ENCODE measurements around the gene RAB3GAP1. TPM values are rescaled to one million over a fixed set of nuclear protein-coding genes. Genes with fewer than 3 reads are reported as not detected.

Gene RAB3GAP1
- total RNA-seq, 2 experiments from 2014 or later: 34.5 to 39.8 TPM

GRCh38 chr2:135055182-135055786, 3.2 kb downstream of the RAB3GAP1 start:
- Mint-ChIP-seq H3K4me1 (peaks cover 54% of the 10 kb centered on the region), H3K9me3 (ENCODE audit: low read depth) (no peaks in the 10 kb centered on the region), H3K36me3 (ENCODE audit: low read depth) (peaks cover 33% of the 10 kb centered on the region), H3K27me3 (no peaks in the 10 kb centered on the region), H3K4me3 (peak overlapping the region; percentile 92), H3K27ac (peak overlapping the region; percentile 64)
- CTCF ChIA-PET: interaction anchor here (1.2 kb wide), 1 partner anchor 11 kb away, joined by 6 read pairs; no protein-coding TSS in a partner anchor
- no peak for ATAC-seq
- POLR2A ChIA-PET: no interaction called here
- intact Hi-C loops (cut with DNase I, micrococcal nuclease): loop anchor here in 1 of 2 experiments (10.0 kb wide), 1 partner anchor 100 kb away; no protein-coding TSS in a partner anchor
- DNase-seq: peak; percentile 12

GRCh38 chr2:135056790-135057189, 4.7 kb downstream of the RAB3GAP1 start:
- Mint-ChIP-seq H3K27me3 (no peaks in the 10 kb centered on the region), H3K36me3 (ENCODE audit: low read depth) (peaks cover 43% of the 10 kb centered on the region), H3K4me1 (peaks cover 56% of the 10 kb centered on the region), H3K4me3 (no peak overlapping the region), H3K9me3 (ENCODE audit: low read depth) (no peaks in the 10 kb centered on the region), H3K27ac (peak overlapping the region; percentile 88)
- intact Hi-C loops (cut with DNase I, micrococcal nuclease): loop anchor here in 1 of 2 experiments (10.0 kb wide), 1 partner anchor 98 kb away; no protein-coding TSS in a partner anchor
- ATAC-seq (no peak), DNase-seq (no peak)
- POLR2A ChIA-PET: no interaction called here
- CTCF ChIA-PET: interaction anchor here (1.4 kb wide), 1 partner anchor 10 kb away, joined by 5 read pairs; no protein-coding TSS in a partner anchor

- H3K4me1 Mint-ChIP-seq: peaks cover 59% of the 10 kb centered on the region
- DNase-seq: no peak
- peaks cover 4% of the 10 kb centered on the region for H3K9me3 Mint-ChIP-seq (ENCODE audit: low read depth)
- ChIA-PET POLR2A (interaction anchor here (0.9 kb wide), 1 partner anchor 11 kb away, joined by 3 read pairs; no protein-coding TSS in a partner anchor), CTCF (interaction anchor here (0.7 to 1.3 kb wide), 3 partner anchors 8 to 697 kb away, joined by 3 read pairs; no protein-coding TSS in a partner anchor)
- no peak overlapping the region for H3K27ac Mint-ChIP-seq
- peaks cover 59% of the 10 kb centered on the region for H3K36me3 Mint-ChIP-seq (ENCODE audit: low read depth)
- no peak overlapping the region for H3K4me3 Mint-ChIP-seq
- no peak for ATAC-seq
- intact Hi-C loops (cut with DNase I, micrococcal nuclease): loop anchor here in 1 of 2 experiments (10.0 kb wide), 1 partner anchor 95 kb away; no protein-coding TSS in a partner anchor
- H3K27me3 Mint-ChIP-seq: no peaks in the 10 kb centered on the region
Observed at GRCh38 chr2:135059577-135059976, 7.5 kb downstream of the RAB3GAP1 start.

- Mint-ChIP-seq H3K4me3 (no peak overlapping the region), H3K27me3 (no peaks in the 10 kb centered on the region), H3K4me1 (peaks cover 53% of the 10 kb centered on the region), H3K36me3 (ENCODE audit: low read depth) (peaks cover 63% of the 10 kb centered on the region), H3K9me3 (ENCODE audit: low read depth) (peaks cover 6% of the 10 kb centered on the region), H3K27ac (no peak overlapping the region)
- POLR2A ChIA-PET: no interaction called here
- intact Hi-C loops (cut with DNase I, micrococcal nuclease): no loop called here
- DNase-seq: no peak
- ATAC-seq: no peak
- CTCF ChIA-PET: no interaction called here
Observed at GRCh38 chr2:135063210-135063609, 11.1 kb downstream of the RAB3GAP1 start.

- intact Hi-C loops (cut with DNase I, micrococcal nuclease): no loop called here
- ChIA-PET CTCF (interaction anchor here (0.8 kb wide), 1 partner anchor 90 kb away, joined by 3 read pairs; no protein-coding TSS in a partner anchor), POLR2A (no interaction called here)
- Mint-ChIP-seq H3K36me3 (ENCODE audit: low read depth) (peaks cover 63% of the 10 kb centered on the region), H3K4me1 (peaks cover 55% of the 10 kb centered on the region), H3K27me3 (no peaks in the 10 kb centered on the region), H3K9me3 (ENCODE audit: low read depth) (peaks cover 6% of the 10 kb centered on the region), H3K27ac (no peak overlapping the region), H3K4me3 (no peak overlapping the region)
- DNase-seq: no peak
- no peak for ATAC-seq
Observed at GRCh38 chr2:135064149-135064548, 12.1 kb downstream of the RAB3GAP1 start.

GRCh38 chr2:135066710-135067109, 14.6 kb downstream of the RAB3GAP1 start:
- ATAC-seq: no peak
- intact Hi-C loops (cut with DNase I, micrococcal nuclease): no loop called here
- Mint-ChIP-seq H3K27ac (no peak overlapping the region), H3K4me1 (peaks cover 57% of the 10 kb centered on the region), H3K36me3 (ENCODE audit: low read depth) (peaks cover 66% of the 10 kb centered on the region), H3K9me3 (ENCODE audit: low read depth) (peaks cover 8% of the 10 kb centered on the region), H3K27me3 (no peaks in the 10 kb centered on the region), H3K4me3 (no peak overlapping the region)
- ChIA-PET POLR2A (interaction anchor here (0.9 kb wide), 1 partner anchor 15 kb away, joined by 6 read pairs; the partner anchor contains the start of gene RAB3GAP1), CTCF (interaction anchor here (0.8 to 2.6 kb wide), 5 partner anchors 9 to 55 kb away, joined by 3 to 12 read pairs (median 5); partner anchors contain the start of gene RAB3GAP1)
- no peak for DNase-seq

- intact Hi-C loops (cut with DNase I, micrococcal nuclease): no loop called here
- no peak overlapping the region for H3K27ac Mint-ChIP-seq
- peaks cover 51% of the 10 kb centered on the region for H3K36me3 Mint-ChIP-seq (ENCODE audit: low read depth)
- POLR2A ChIA-PET: no interaction called here
- no peak for DNase-seq
- CTCF ChIA-PET: interaction anchor here (0.5 to 0.6 kb wide), 2 partner anchors 185 to 1160 kb away, joined by 3 read pairs; no protein-coding TSS in a partner anchor
- H3K4me3 Mint-ChIP-seq: no peak overlapping the region
- peaks cover 30% of the 10 kb centered on the region for H3K4me1 Mint-ChIP-seq
- peaks cover 13% of the 10 kb centered on the region for H3K9me3 Mint-ChIP-seq (ENCODE audit: low read depth)
- no peaks in the 10 kb centered on the region for H3K27me3 Mint-ChIP-seq
- no peak for ATAC-seq
Observed at GRCh38 chr2:135072125-135072997, 20.3 kb downstream of the RAB3GAP1 start.

- Mint-ChIP-seq H3K9me3 (ENCODE audit: low read depth) (peaks cover 13% of the 10 kb centered on the region), H3K36me3 (ENCODE audit: low read depth) (peaks cover 51% of the 10 kb centered on the region), H3K27me3 (no peaks in the 10 kb centered on the region), H3K27ac (no peak overlapping the region), H3K4me3 (no peak overlapping the region), H3K4me1 (peaks cover 24% of the 10 kb centered on the region)
- POLR2A ChIA-PET: interaction anchor here (0.7 kb wide), 1 partner anchor 1034 kb away, joined by 3 read pairs; no protein-coding TSS in a partner anchor
- ATAC-seq (no peak), DNase-seq (no peak)
- intact Hi-C loops (cut with DNase I, micrococcal nuclease): no loop called here
- CTCF ChIA-PET: no interaction called here
Observed at GRCh38 chr2:135074216-135074615, 22.1 kb downstream of the RAB3GAP1 start.

GRCh38 chr2:135076556-135076955, 24.5 kb downstream of the RAB3GAP1 start:
- H3K27ac Mint-ChIP-seq: no peak overlapping the region
- H3K27me3 Mint-ChIP-seq: no peaks in the 10 kb centered on the region
- CTCF ChIA-PET: no interaction called here
- intact Hi-C loops (cut with DNase I, micrococcal nuclease): no loop called here
- POLR2A ChIA-PET: no interaction called here
- peaks cover 17% of the 10 kb centered on the region for H3K4me1 Mint-ChIP-seq
- H3K9me3 Mint-ChIP-seq (ENCODE audit: low read depth): peaks cover 12% of the 10 kb centered on the region
- peaks cover 50% of the 10 kb centered on the region for H3K36me3 Mint-ChIP-seq (ENCODE audit: low read depth)
- no peak for ATAC-seq
- H3K4me3 Mint-ChIP-seq: no peak overlapping the region
- no peak for DNase-seq

GRCh38 chr2:135078417-135078816, 26.3 kb downstream of the RAB3GAP1 start:
- peaks cover 53% of the 10 kb centered on the region for H3K36me3 Mint-ChIP-seq (ENCODE audit: low read depth)
- no peak for DNase-seq

GRCh38 chr2:135086222-135086621, 34.1 kb downstream of the RAB3GAP1 start:
- peaks cover 59% of the 10 kb centered on the region for H3K36me3 Mint-ChIP-seq (ENCODE audit: low read depth)
- intact Hi-C loops (cut with DNase I, micrococcal nuclease): loop anchor here in 1 of 2 experiments (2.0 kb wide), 1 partner anchor 33 kb away; the partner anchor contains the start of gene RAB3GAP1

More at GRCh38 chr2:135078417-135078816, 26.3 kb downstream of the RAB3GAP1 start:
- no peak for ATAC-seq
- POLR2A ChIA-PET: no interaction called here
- H3K4me3 Mint-ChIP-seq: no peak overlapping the region
- H3K4me1 Mint-ChIP-seq: peaks cover 18% of the 10 kb centered on the region
- CTCF ChIA-PET: no interaction called here
- no peak overlapping the region for H3K27ac Mint-ChIP-seq
- peaks cover 2% of the 10 kb centered on the region for H3K9me3 Mint-ChIP-seq (ENCODE audit: low read depth)
- H3K27me3 Mint-ChIP-seq: no peaks in the 10 kb centered on the region
- intact Hi-C loops (cut with DNase I, micrococcal nuclease): no loop called here

More at GRCh38 chr2:135086222-135086621, 34.1 kb downstream of the RAB3GAP1 start:
- H3K4me1 Mint-ChIP-seq: peaks cover 29% of the 10 kb centered on the region
- CTCF ChIA-PET: no interaction called here
- H3K4me3 Mint-ChIP-seq: no peak overlapping the region
- peaks cover 6% of the 10 kb centered on the region for H3K9me3 Mint-ChIP-seq (ENCODE audit: low read depth)
- H3K27ac Mint-ChIP-seq: no peak overlapping the region
- DNase-seq: no peak
- peak; percentile 72 for ATAC-seq
- POLR2A ChIA-PET: interaction anchor here (0.6 kb wide), 1 partner anchor 95 kb away, joined by 4 read pairs; no protein-coding TSS in a partner anchor
- no peaks in the 10 kb centered on the region for H3K27me3 Mint-ChIP-seq

Measured in activated CD4-positive, alpha-beta T cell treated with anti-CD3 and anti-CD28 coated beads for 36 hours (primary cell).